Epithelial cell of proximal tubule (primary cell): Measurements from ENCODE around the gene MBNL2. TPM values are rescaled to one million over a fixed set of nuclear protein-coding genes. Genes with fewer than 3 reads are reported as not detected.

Experiments used
- DNase-seq: peaks from one replicate; pipeline ENCODE4 v3.0.0-alpha.2; 2011; ENCODE audit warnings: low read depth
- H3K4me3 ChIP-seq: 2 replicates; pipeline ENCODE4 v1.5.1; 2011; ENCODE audit warnings: low read depth, mild to moderate bottlenecking, low read length
- total RNA-seq: library from RNA; depleted of rRNA; stranded (reverse); fragments of >200 nt; gene quantifications from 2 replicates; pipeline ENCODE4 v1.2.3, GENCODE V29; 2015
- TF ChIP-seq, protein P1 (sequence below): conservative IDR thresholded peaks from 2 replicates; pipeline ENCODE4 v1.5.1; 2012; ENCODE audit warnings: low read depth, mild to moderate bottlenecking, low read length

The MBNL2 gene
- total RNA-seq, 1 donor from 2014 or later: 28.8 TPM

DNA sequence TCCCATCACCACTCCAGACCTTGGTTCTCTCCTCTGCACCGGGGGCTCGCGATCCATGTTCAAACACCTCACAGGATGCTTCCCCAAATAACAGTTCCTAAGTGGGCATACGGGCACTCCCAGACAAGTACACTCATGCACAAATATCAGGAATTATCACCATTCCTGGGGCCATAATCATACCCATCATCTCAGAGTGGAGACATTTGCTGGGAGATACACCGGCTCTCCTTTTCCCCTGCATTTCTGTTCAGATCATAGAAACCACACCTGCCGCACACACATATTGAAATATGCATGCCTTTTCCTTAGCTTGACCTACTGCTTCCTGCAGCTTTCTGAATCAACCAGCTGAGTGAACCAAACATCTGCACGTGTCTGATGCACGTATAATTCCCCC lies 33.9 kb upstream of the MBNL2 start:
- no peak for DNase-seq
- no peak overlapping the region for H3K4me3 ChIP-seq
- TF ChIP-seq, protein P1, sequence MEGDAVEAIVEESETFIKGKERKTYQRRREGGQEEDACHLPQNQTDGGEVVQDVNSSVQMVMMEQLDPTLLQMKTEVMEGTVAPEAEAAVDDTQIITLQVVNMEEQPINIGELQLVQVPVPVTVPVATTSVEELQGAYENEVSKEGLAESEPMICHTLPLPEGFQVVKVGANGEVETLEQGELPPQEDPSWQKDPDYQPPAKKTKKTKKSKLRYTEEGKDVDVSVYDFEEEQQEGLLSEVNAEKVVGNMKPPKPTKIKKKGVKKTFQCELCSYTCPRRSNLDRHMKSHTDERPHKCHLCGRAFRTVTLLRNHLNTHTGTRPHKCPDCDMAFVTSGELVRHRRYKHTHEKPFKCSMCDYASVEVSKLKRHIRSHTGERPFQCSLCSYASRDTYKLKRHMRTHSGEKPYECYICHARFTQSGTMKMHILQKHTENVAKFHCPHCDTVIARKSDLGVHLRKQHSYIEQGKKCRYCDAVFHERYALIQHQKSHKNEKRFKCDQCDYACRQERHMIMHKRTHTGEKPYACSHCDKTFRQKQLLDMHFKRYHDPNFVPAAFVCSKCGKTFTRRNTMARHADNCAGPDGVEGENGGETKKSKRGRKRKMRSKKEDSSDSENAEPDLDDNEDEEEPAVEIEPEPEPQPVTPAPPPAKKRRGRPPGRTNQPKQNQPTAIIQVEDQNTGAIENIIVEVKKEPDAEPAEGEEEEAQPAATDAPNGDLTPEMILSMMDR: no peak

DNA sequence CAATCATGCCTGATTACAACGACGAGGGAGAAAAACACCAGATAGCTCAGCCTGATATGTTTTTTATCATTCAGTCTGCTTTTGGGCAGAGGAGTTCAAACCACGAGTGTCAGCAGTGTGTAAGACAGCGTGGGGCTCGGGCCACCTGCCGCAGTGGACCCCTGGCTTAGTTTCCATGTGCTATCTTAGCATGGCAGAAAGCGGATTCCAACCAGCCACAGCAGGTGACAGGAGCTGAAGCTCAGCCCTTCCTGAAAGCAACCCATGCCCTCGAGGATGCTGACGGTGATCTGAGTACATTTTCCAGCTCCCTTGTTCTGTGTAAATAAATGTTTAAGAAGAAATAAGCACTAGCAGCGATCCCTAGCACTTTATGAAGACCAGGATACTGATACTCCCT lies 32.2 kb upstream of the MBNL2 start:
- TF ChIP-seq, protein P1: no peak
- no peak overlapping the region for H3K4me3 ChIP-seq
- DNase-seq: no peak

DNA sequence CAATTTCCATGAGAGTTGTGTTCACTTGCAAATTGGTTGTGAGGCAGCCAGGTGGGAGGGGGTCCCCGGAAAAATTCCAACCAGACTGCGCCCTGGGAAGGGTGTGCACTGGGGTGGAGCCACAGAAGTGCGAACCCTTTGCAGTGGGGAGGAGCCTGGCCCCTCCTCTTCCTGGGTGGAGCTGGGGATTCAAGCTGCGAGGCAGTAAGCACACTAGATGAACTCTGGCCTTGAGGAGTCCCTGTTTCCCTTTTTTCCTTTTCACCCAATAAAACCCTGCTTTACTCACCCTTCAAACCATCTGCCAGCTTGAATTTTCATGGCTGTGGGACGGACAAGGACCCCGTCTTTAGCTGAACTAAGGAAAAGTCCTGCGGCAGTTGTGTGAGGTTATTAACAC lies 31.0 kb upstream of the MBNL2 start:
- TF ChIP-seq, protein P1: no peak
- no peak overlapping the region for H3K4me3 ChIP-seq
- no peak for DNase-seq

DNA sequence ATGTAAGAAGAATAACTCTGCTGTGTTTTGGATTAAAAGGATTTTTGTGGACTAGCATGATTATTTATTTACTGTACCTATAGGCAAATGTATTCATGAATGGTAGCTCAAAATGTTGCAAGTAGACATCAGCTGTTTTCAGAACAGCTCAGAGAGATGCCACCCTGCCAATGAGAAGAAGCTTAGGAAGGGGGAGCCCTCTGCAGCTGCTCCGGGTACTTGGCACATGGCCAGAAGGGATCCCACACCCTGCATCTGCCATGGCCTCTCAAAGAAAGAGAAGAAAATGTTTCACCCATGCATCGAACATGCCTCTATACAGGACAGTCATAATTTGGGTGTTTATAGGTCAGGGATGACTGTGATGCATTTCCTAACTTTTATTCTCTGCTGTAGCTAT lies 30.5 kb upstream of the MBNL2 start:
- TF ChIP-seq, protein P1: no peak
- H3K4me3 ChIP-seq: no peak overlapping the region
- no peak for DNase-seq

DNA sequence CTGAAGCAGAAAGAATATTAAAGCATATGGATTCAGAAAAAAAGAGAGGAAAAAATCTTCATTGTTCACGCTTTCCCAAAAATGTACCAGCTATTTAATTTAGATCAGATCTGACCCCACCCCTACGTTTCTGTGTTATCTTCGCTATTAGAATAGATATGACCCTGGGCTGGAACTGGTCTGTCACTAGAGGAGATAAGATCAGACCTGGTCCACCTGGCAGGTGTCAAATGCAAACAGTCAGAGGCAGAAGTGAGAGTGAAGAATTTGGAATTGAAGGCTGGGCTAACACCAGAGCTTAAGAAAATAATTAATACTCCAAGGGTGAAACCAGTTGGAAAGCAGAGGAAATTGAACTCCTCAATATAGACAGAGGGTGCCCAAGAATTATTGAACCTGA lies 30.0 kb upstream of the MBNL2 start:
- H3K4me3 ChIP-seq: no peak overlapping the region
- DNase-seq: no peak
- TF ChIP-seq, protein P1: no peak

DNA sequence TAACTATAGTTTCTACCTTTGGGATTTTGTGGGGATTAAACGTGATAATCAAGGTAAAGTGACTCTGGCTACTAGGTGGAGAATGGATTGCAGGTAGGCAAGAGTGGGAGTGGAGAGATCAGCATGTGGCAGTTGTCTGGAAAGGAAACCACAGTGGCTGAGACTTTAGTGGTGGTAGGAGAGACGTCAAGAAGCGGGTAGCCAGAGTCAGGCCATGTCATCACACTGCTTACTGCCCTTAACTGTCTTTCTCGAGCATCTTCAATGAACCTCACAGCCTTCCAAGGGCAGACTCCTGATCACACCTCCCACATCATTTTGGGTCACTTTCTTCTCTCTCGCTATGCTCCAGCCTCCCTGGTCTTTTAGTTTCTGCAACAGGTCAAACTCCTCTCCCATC lies 28.6 kb upstream of the MBNL2 start:
- no peak overlapping the region for H3K4me3 ChIP-seq
- DNase-seq: no peak
- TF ChIP-seq, protein P1: no peak

DNA sequence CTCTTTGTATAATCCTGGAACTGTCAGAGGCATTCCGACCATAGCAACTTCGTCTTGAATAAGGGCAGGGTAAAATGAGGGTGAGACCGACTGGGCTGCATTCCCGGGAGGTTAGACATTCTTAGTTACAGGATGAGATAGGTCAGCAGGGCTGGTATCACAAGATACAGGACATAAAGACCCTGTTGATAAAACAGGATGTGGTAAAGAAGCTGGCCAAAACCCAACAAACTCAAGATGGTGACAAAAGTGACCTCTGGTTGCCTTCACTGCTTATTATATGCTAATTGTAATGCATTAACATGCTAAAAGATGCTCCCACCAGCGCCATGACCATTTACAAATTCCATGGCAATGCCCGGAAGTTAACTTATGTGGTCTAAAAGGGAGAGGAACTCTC lies 27.7 kb upstream of the MBNL2 start:
- no peak overlapping the region for H3K4me3 ChIP-seq
- TF ChIP-seq, protein P1: no peak
- no peak for DNase-seq
